ENCODE data around the gene SFMBT1.

- TF ChIP-seq CTCF (conservative IDR thresholded peaks at IDR 0.05 in 1 of 2, IDR thresholded peaks at IDR 0.05 in 1 of 2; ENCODE audit: extremely low read depth in 1 of 2, insufficient read depth in 1 of 2, low read depth in 1 of 2, low read length in 2 of 2), result no peak
- no peak for TF ChIP-seq EZH2 (IDR thresholded peaks at IDR 0.05; ENCODE audit: borderline replicate concordance, low read length)
These were observed 33.3 kb upstream of the SFMBT1 start for GRCh38 chr3:53079147-53079546.

All from mammary epithelial cell (primary cell).